Body of pancreas (tissue), 4 donors: ENCODE measurements around the gene EMILIN3.

Experiments used
- POLR2A ChIP-seq, 3 donors: fragments of 450-650 bp; IDR thresholded peaks; one replicate each; pipeline ENCODE4 v1.6.1; 2016; ENCODE audit warnings: antibody characterized with exemption in 3 of 3, mild to moderate bottlenecking in 2 of 3
- TF ChIP-seq, protein P1 (sequence below), 7 experiments: fragments of 450-650 bp in 4 of 7; fragments of 200-600 bp in 3 of 7; sonication (generic) in 3 of 7; IDR thresholded peaks; one replicate each; pipeline ENCODE4 v1.5.1; 2016 to 2019; ENCODE audit warnings: antibody characterized with exemption in 7 of 7

DNA sequence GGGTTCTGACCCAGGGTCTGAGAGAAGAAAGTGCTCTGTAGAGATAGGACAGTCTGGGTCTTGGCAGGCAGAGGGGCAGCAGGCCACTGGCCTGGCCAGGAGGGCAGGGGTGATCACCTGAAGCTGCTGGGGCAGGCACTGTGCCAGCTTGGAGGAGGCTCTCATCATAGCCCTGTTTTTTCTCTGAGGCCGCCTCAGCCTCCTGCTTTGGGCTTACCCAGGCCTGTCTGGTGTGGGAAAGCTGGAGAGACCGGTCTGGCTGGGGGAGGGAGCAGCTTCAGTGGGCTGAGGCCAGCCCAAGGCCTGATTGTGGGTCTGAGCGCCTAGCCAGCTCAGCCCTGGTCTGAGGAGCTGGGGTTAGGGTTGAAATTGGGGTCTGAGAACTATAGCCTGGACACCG, 22.1 kb downstream of the EMILIN3 start:
- TF ChIP-seq, protein P1, sequence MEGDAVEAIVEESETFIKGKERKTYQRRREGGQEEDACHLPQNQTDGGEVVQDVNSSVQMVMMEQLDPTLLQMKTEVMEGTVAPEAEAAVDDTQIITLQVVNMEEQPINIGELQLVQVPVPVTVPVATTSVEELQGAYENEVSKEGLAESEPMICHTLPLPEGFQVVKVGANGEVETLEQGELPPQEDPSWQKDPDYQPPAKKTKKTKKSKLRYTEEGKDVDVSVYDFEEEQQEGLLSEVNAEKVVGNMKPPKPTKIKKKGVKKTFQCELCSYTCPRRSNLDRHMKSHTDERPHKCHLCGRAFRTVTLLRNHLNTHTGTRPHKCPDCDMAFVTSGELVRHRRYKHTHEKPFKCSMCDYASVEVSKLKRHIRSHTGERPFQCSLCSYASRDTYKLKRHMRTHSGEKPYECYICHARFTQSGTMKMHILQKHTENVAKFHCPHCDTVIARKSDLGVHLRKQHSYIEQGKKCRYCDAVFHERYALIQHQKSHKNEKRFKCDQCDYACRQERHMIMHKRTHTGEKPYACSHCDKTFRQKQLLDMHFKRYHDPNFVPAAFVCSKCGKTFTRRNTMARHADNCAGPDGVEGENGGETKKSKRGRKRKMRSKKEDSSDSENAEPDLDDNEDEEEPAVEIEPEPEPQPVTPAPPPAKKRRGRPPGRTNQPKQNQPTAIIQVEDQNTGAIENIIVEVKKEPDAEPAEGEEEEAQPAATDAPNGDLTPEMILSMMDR (IDR thresholded peaks at IDR 0.05), result no peak
- TF ChIP-seq POLR2A (IDR thresholded peaks at IDR 0.05), result no peak
